ENCODE data around the gene PIP5K1B. TPM values are rescaled to one million over a fixed set of nuclear protein-coding genes. Genes with fewer than 3 reads are reported as not detected.

The PIP5K1B gene
- total RNA-seq, 1 experiment from 2014 or later, result not detected

DNA sequence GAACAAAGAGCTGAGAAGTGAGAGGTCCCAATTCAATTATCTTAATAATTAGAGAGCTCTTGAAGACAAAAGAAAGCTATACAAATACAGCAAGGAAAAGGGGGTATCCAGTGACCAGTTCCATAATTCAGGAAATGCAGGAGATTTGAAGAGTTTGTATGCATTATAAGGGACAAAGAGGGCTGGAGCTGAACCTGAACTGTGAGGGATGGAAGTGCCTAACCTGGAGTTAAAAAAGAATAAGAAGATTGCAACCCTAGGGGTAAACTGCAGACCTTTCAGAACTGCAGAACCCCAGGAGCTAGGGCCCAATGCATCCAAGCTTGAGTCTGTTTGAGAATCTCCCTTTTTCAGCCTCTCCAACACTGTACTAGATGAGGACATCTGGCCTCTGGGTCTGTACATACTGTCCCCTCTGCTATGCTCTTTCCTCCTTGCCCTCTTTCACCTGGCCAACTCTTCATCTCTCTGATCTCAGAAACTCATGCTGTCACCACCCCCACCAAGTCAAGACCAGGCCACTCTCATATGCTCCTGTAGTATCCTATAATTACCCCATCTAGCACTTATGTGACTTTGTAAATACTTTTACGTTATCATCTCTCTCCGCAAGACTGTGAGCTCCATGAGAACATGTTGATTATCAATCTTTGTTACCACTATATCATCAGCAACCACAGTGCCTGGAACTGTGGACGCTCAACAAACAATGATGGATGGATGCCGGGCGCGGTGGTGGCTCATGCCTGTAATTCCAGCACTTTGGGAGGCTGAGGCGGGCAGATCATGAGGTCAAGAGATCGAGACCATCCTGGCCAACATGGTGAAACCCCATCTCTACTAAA lies 315.5 kb downstream of the PIP5K1B start:
- ChIA-PET POLR2A (ENCODE audit: low non-redundant PET) (no interaction called here), CTCF (no interaction called here)
- H3K4me3 ChIP-seq (ENCODE audit: low read depth, low read length, poor library complexity, severe bottlenecking), result no peak overlapping the region
- peaks cover 12% of the 10 kb centered on the region for H3K27me3 ChIP-seq (replicated peaks; ENCODE audit: insufficient read depth, low read depth, low read length, poor library complexity)
- H3K36me3 ChIP-seq (ENCODE audit: insufficient read depth, low read length, poor library complexity, severe bottlenecking), result no peaks in the 10 kb centered on the region
- H3K9me3 ChIP-seq (ENCODE audit: low read depth, low read length, poor library complexity, severe bottlenecking), result no peaks in the 10 kb centered on the region
- no peak overlapping the region for H3K27ac ChIP-seq (ENCODE audit: low read depth, low read length, poor library complexity, severe bottlenecking)
- intact Hi-C loops (cut with micrococcal nuclease; ENCODE audit: unreplicated experiment), result no loop called here
- BruUV-seq (replicated peaks), result no TSS peak
- no peaks in the 10 kb centered on the region for H3K4me1 ChIP-seq (ENCODE audit: insufficient read depth, low read length, poor library complexity, severe bottlenecking)
- no peak for DNase-seq (ENCODE audit: low spot score)
- TF ChIP-seq, protein P1, sequence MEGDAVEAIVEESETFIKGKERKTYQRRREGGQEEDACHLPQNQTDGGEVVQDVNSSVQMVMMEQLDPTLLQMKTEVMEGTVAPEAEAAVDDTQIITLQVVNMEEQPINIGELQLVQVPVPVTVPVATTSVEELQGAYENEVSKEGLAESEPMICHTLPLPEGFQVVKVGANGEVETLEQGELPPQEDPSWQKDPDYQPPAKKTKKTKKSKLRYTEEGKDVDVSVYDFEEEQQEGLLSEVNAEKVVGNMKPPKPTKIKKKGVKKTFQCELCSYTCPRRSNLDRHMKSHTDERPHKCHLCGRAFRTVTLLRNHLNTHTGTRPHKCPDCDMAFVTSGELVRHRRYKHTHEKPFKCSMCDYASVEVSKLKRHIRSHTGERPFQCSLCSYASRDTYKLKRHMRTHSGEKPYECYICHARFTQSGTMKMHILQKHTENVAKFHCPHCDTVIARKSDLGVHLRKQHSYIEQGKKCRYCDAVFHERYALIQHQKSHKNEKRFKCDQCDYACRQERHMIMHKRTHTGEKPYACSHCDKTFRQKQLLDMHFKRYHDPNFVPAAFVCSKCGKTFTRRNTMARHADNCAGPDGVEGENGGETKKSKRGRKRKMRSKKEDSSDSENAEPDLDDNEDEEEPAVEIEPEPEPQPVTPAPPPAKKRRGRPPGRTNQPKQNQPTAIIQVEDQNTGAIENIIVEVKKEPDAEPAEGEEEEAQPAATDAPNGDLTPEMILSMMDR (conservative IDR thresholded peaks at IDR 0.05; ENCODE audit: low read depth, low read length), result no peak
- TF ChIP-seq EZH2 (IDR thresholded peaks at IDR 0.05; ENCODE audit: borderline replicate concordance, low read depth, low read length, poor library complexity, severe bottlenecking), result no peak

DNA sequence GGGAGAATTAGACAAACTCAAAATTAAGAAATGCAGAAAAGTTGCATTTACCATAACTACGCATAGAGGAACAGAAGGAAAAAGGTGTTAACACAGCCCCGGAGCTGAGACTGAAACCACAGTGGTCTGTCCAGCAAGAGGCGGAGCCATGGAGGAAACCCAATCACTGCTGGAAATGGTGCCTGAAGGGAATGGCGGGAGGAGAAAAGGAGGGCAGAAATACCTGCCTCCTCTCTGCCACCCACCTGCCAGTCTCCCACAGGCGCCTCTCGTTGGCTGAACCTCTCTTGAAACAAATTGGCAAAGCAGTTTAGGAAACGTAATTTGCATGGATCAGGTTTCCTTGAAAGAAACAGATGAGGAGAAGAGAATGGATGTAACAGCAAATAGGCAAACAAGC lies 318.6 kb downstream of the PIP5K1B start:
- Histone ChIP-seq H3K27me3 (replicated peaks; ENCODE audit: insufficient read depth, low read depth, low read length, poor library complexity) (peaks cover 12% of the 10 kb centered on the region), H3K27ac (ENCODE audit: low read depth, low read length, poor library complexity, severe bottlenecking) (no peak overlapping the region), H3K36me3 (ENCODE audit: insufficient read depth, low read length, poor library complexity, severe bottlenecking) (no peaks in the 10 kb centered on the region), H3K9me3 (ENCODE audit: low read depth, low read length, poor library complexity, severe bottlenecking) (no peaks in the 10 kb centered on the region), H3K4me3 (ENCODE audit: low read depth, low read length, poor library complexity, severe bottlenecking) (no peak overlapping the region), H3K4me1 (ENCODE audit: insufficient read depth, low read length, poor library complexity, severe bottlenecking) (no peaks in the 10 kb centered on the region)
- CTCF ChIA-PET, result interaction anchor here (0.9 kb wide), 1 partner anchor 24 kb away, joined by 3 read pairs; no protein-coding TSS in a partner anchor
- DNase-seq (ENCODE audit: low spot score), result no peak
- POLR2A ChIA-PET (ENCODE audit: low non-redundant PET), result no interaction called here
- TF ChIP-seq, protein P1 (conservative IDR thresholded peaks at IDR 0.05; ENCODE audit: low read depth, low read length), result no peak
- TF ChIP-seq EZH2 (IDR thresholded peaks at IDR 0.05; ENCODE audit: borderline replicate concordance, low read depth, low read length, poor library complexity, severe bottlenecking), result no peak
- intact Hi-C loops (cut with micrococcal nuclease; ENCODE audit: unreplicated experiment), result no loop called here
- no TSS peak for BruUV-seq (replicated peaks)

DNA sequence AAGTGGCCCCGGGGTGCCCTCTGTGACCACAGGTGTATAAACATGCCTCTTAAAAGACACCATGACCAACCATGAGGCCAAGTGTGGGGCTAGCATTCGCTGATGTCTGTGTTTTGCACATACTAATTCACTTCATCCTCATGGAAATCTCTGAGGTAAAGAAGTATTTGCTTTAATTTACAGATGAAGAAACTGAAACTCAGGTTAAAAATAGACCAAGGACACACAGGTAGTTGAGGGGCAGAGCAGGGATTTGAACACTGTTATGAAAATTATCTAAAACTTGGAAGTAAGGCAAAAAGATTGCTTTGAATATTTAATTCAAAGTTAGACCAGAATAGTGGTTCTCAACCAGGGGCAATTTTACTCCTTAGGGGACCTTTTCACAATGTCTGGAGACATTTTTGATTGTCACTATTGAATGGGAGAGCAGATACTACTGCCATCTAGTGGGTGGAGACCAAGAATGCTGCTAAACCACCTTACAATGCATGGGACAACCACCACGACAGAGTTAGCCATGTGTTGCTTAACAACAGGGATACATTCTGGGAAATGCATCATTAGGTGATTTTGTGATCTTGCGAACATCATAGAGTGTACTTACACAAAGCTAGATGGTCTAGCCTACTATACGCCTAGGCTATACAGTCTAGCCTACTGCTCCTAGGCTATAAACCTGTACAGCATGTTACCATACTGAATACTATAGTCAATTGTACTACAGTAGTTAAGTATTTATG lies 322.5 kb downstream of the PIP5K1B start:
- POLR2A ChIA-PET (ENCODE audit: low non-redundant PET), result no interaction called here
- no peak for TF ChIP-seq EZH2 (IDR thresholded peaks at IDR 0.05; ENCODE audit: borderline replicate concordance, low read depth, low read length, poor library complexity, severe bottlenecking)
- TF ChIP-seq, protein P1 (conservative IDR thresholded peaks at IDR 0.05; ENCODE audit: low read depth, low read length), result peak; percentile 85
- CTCF ChIA-PET, result no interaction called here
- H3K36me3 ChIP-seq (ENCODE audit: insufficient read depth, low read length, poor library complexity, severe bottlenecking), result no peaks in the 10 kb centered on the region
- H3K4me1 ChIP-seq (ENCODE audit: insufficient read depth, low read length, poor library complexity, severe bottlenecking), result no peaks in the 10 kb centered on the region
- H3K27me3 ChIP-seq (replicated peaks; ENCODE audit: insufficient read depth, low read depth, low read length, poor library complexity), result peaks cover 12% of the 10 kb centered on the region
- intact Hi-C loops (cut with micrococcal nuclease; ENCODE audit: unreplicated experiment), result no loop called here
- H3K9me3 ChIP-seq (ENCODE audit: low read depth, low read length, poor library complexity, severe bottlenecking), result no peaks in the 10 kb centered on the region
- no peak overlapping the region for H3K4me3 ChIP-seq (ENCODE audit: low read depth, low read length, poor library complexity, severe bottlenecking)
- BruUV-seq (replicated peaks), result no TSS peak
- peak; percentile 71 for DNase-seq (ENCODE audit: low spot score)
- H3K27ac ChIP-seq (ENCODE audit: low read depth, low read length, poor library complexity, severe bottlenecking), result no peak overlapping the region
